ENCODE results near the gene UBAC1.
A peak's percentile ranks its signal among the peaks of the same experiment; 100 is the strongest.

Gene UBAC1

GRCh38 chr9:135993409-135993742, 32.2 kb upstream of the UBAC1 start:
- no peak for DNase-seq

- peak; percentile 81 for DNase-seq
These were observed 31.6 kb upstream of the UBAC1 start for GRCh38 chr9:135992486-135993408.

GRCh38 chr9:135991771-135992170, 30.6 kb upstream of the UBAC1 start:
- no peak for DNase-seq

DNA sequence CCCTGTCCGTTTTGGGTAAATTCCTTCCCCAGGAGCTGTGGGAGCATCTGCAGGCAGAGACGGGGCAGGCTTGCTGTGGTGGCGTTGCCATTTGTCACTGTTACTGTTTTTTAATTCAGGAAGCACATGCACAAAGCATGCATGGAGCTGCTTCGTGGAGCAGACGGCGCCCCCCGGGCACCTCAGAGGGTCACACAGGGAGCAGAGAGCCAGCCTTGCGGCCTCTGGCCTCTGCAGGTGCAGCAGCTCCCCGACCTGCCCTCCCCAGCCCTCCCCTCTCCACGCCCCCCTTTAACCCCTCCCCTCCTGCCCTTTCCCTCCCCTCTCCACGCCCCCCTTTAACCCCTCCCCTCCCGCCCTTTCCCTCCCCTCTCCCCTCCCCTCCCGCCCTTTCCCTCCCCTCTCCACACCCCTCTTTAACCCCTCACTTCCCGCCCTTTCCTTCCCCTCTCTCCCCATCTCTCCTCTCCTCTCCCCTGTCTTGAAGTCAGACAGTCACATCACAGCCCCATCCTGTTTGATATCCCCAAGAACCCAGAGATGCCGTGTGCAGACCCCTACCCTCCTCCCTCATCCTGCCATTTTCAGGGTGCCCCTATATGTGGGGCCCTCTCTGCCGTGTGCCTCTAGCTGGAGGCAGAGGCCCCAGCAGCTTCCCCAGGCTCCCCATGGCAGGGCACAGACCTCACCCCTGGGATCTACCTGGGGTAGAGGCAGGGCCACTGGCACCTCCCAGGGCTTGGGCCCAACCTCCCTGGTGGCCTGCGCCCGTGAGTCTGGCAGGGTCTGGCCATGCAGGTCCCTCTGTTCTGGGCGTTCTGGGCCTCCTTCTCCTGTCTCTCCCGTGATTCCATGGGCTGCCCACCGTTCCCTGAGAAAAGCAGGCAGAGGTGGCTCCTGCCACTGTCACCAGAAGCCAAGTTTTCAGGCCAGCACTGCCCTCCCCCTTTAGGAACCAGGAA, 29.6 kb upstream of the UBAC1 start:
- DNase-seq = peak; percentile 49

- no peak for DNase-seq
These were observed 28.7 kb upstream of the UBAC1 start for GRCh38 chr9:135989722-135990467.

GRCh38 chr9:135989157-135989556, 28.0 kb upstream of the UBAC1 start:
- no peak for DNase-seq

- DNase-seq = no peak
These were observed 27.3 kb upstream of the UBAC1 start for GRCh38 chr9:135988493-135988892.

- DNase-seq = no peak
These were observed 26.7 kb upstream of the UBAC1 start for GRCh38 chr9:135987838-135988404.

DNA sequence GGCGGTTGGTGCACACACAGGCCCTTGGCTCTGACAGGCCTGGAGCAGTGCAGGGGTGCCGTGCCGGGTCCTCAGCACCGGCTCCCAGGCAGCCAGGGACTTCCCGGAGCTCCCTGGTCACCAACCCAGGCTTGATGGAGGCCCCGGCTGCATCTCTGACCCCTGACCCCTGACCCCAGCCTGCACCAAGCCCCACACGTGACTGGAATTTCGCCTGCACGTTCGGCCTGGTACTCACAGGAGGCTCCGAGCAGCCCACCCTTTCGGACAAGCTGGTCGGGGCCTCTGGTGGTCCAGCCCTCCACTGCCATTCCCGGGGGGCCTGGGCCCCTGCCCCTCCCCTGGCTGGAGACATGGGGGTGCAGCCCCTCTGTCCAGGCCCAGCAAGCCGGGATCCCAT, 25.4 kb upstream of the UBAC1 start:
- no peak for DNase-seq

DNA sequence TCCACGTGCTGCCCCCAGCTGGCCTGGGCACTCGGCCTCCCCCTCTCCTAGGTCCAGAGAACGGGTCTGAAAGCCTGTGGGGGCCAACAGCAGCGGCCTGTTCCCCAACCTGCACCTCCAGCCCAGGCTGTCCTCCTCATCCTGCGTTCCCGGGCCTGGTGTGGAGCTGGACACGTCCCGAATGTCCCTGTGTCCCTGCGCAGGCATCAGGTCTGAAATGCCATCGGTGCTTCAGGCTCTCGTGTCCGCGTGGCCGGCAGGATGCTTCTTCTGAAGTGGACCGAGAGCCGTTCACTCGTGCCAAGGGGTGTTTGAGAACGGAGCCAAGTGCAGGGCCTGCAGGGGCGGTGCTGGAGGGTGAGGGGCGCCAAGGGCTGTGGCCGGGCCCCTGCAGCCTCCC, 24.7 kb upstream of the UBAC1 start:
- no peak for DNase-seq

DNA sequence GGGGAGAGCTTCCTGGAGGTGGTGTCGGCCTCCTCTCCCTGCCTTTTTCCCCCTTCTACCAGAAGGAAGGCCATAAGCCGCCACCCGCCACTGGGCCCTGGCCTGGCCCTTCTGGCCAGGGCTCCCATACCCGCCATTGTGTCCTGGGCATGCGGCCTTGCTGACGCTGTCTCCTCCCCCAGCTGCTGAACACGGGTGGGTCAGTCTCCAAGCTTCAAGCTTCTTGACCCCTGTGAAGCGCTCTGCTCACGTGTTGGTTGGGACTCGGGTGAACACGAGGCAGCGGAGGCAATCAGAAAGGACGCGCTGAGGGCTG, 24.2 kb upstream of the UBAC1 start:
- no peak for DNase-seq

GRCh38 chr9:135984072-135984710, 23.0 kb upstream of the UBAC1 start:
- no peak for DNase-seq

DNA sequence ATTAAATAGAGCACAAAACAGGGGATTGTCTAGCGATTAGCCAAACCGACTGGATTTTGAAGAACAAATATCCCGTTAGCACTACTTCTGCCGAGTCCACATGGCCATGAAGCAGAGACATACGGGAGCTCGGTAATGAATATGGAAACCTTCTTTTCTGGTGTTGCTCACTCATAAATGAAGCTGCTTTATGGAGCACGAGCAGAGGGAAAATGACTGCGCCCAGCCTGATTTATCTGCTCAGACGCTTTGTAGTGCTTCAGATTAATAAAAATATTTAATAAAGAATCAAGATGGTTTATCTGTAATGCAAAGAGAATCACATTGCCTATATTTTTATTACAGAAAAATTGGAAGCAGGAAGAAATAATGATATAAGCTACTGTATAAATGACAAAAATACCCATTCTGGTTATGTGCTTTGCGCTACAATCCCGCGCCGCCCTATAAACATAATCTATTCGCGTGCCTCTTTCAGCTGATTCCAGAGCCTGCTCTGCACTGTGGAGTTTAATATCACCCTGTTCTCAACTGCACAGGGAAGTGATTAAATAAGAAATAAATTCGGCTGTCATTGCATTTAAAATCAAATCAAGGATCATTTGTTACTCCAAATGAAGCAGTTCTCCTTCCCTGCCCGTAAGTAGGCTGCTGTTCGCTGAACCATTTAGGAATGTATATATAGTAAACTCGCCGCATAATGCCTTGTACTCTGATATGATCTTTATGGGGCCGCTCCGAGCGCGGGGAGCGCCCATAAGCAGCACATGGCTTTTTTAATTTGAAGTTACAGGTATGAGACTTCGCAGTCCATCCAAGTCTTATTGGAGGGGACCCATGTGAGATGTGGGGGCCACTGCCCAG, 22.3 kb upstream of the UBAC1 start:
- no peak for DNase-seq

DNA sequence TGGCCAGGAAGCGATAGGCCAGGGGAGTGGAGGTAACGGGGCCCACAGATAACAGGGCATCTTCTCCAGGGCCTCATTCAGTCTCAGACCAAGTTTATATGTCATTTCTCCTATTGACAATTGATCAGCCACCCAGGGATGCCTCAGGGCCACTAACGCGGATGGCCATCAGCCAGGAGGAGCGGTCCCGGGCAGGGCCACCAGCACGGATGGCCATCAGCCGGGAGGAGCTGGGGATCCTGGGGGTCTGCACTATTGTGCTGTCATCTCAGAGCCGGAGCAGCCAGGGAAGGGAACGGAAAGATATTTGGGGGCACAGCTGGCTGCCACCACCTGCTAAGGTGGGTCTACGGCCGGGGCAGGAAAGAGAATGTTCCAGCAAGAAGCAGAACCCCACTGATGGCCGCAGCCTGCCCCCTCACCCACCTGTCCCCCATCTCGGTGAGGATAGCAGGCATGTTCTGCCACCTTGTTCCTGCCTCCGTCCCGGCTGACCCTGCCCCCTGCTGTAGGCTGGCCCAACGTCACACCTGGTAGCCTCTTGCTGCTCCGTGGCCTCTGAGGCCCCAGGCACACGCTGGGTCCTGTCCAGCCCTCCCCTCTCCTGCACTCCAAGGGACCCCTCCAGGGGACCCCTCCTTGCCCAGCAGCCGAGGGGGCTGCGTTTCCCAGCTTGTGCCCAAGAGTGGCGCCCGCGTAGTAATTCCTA, 21.5 kb upstream of the UBAC1 start:
- DNase-seq = no peak

- no peak for DNase-seq
These were observed 19.9 kb upstream of the UBAC1 start for GRCh38 chr9:135980926-135981630.

DNA sequence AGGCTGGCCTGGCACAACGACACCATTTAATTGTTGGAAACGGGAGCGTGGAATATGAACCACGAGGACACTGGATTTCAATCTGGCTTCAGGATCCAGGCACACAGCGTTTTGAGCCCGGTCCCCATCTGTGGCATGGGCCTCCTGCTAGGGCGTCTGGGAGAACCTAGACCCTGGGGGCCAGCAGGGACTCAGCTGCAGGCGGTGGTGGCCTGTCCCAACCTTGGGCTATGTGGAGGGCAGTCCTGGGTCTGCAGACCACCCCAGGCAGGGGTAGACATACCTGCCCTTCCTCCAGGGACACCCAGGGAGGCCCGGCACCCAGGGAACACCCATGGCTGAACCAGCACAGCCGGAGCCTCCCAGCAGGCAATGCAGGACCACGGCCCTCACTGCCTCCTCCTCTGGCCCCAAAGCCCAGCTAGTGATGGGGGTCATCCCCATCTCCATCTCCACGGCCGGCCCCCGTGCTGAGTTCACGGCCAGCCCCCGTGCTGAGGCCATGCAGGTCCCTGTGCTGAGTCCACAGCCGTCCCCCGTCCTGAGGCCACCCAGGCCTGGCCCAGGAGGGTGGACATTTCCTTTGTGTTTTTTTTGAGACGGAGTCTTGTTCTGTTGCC, 18.5 kb upstream of the UBAC1 start:
- DNase-seq = no peak

DNA sequence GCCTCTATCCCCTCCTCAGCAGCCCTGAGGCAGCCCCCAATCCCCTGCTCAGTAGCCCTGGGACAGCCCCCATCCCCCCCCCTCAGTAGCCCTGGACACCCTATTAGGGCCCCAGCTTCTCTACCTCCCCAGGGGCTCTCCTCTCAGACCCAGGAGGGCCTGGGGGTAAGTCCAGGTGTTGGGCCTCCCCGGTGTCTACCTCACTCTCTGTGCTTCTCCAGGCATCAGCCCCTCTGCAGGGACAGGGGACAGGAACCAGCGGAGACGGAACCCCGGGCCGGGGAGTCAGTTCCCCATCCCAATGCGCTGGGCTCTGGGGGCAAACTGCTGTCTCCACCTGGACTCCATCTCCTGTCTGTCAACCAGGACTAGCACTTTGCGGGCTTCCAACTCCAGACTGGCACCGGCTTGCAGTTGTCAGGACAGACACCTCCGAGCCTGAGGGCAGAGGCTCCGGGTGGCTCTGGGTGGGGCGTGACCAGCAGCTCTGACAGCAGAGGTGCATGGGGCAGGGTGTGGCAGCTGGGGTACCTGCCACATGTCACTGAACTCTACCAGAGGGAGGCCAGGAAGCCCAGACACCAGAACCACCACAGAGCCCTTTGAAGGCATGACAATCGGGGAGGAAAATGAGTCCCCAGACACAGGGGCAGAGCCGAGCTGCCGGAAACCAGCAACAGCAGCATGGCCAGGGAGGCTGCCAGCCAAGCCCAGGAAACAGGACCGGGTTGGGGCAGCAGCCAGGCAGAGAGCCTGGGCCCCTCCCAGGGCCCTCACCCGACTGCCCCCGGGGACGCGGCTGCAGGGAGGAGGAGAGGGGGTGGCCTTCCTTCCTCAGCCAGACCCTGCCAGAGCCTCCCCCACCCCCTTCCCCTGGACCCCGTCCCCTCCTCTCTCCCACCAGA, 17.7 kb upstream of the UBAC1 start:
- no peak for DNase-seq

GRCh38 chr9:135976944-135977343, 15.8 kb upstream of the UBAC1 start:
- no peak for DNase-seq
